ENCODE data around the gene SNCAIP. TPM values are rescaled to one million over a fixed set of nuclear protein-coding genes. Genes with fewer than 3 reads are reported as not detected.

Gene SNCAIP
- total RNA-seq, 1 donor from 2014 or later: 4.2 TPM

DNA sequence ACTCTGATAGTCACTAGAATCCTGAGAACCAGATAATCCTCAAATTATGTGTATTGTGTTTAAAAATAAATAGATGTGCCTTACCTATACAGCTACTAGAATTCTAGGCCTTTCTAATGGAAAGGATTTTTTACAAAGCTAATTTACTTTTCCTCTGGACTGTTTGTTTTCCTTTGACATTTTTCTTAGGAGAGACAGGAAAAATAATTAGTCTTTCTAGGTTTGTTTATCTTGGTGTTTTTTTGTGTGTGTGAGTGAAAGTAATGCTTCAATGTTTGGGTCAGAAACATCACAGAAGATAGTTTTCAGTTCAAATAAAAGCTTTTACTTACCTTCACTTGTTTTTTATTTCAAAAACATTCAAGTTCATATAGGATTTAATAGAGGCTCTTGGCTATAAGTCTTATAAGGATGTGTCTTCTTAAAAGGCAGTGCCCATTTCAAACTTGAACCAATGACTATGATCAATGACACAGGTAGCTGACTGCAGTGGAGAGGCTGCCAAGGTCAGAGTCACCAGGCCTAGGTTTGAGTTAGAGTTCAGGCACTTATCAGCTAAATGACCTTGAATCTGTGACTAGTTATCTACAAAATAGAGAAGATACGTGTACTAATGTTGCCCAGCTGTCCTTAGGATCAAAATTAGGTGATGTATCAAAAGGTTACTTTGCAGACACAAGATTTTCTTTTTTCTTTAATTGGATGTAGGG lies 92.8 kb downstream of the SNCAIP start:
- no peak overlapping the region for H3K4me3 Mint-ChIP-seq (ENCODE audit: unreplicated experiment)
- peaks cover 5% of the 10 kb centered on the region for H3K4me1 Mint-ChIP-seq (ENCODE audit: unreplicated experiment)
- DNase-seq (ENCODE audit: extremely low spot score, unreplicated experiment): no peak
- no peaks in the 10 kb centered on the region for H3K9me3 Mint-ChIP-seq (ENCODE audit: unreplicated experiment)
- H3K27me3 Mint-ChIP-seq (ENCODE audit: unreplicated experiment): no peaks in the 10 kb centered on the region
- peaks cover 2% of the 10 kb centered on the region for H3K36me3 Mint-ChIP-seq (ENCODE audit: unreplicated experiment)
- TF ChIP-seq, protein P1, sequence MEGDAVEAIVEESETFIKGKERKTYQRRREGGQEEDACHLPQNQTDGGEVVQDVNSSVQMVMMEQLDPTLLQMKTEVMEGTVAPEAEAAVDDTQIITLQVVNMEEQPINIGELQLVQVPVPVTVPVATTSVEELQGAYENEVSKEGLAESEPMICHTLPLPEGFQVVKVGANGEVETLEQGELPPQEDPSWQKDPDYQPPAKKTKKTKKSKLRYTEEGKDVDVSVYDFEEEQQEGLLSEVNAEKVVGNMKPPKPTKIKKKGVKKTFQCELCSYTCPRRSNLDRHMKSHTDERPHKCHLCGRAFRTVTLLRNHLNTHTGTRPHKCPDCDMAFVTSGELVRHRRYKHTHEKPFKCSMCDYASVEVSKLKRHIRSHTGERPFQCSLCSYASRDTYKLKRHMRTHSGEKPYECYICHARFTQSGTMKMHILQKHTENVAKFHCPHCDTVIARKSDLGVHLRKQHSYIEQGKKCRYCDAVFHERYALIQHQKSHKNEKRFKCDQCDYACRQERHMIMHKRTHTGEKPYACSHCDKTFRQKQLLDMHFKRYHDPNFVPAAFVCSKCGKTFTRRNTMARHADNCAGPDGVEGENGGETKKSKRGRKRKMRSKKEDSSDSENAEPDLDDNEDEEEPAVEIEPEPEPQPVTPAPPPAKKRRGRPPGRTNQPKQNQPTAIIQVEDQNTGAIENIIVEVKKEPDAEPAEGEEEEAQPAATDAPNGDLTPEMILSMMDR (IDR thresholded peaks at IDR 0.05): no peak
- no peak overlapping the region for H3K27ac Mint-ChIP-seq (ENCODE audit: unreplicated experiment)

DNA sequence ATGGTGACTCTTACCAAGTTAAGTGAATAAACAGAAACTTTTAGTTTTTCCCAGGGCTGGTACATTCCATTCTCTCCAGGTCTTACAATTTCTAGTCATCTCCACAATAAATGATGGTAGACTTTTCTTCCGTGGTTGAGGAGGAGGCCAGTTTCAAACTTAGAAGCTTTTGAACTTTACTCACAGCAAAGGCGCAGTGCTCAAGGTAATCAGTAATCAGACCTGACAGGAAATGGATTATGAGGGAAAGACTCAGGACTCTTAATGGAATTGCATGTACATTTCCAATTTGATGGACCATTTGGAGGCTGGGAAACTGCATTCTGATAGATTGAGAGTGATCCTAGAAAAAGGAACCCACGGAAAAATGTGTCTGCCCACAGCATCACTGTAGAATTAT lies 93.7 kb downstream of the SNCAIP start:
- no peak overlapping the region for H3K27ac Mint-ChIP-seq (ENCODE audit: unreplicated experiment)
- TF ChIP-seq, protein P1 (IDR thresholded peaks at IDR 0.05): no peak
- peaks cover 5% of the 10 kb centered on the region for H3K4me1 Mint-ChIP-seq (ENCODE audit: unreplicated experiment)
- H3K27me3 Mint-ChIP-seq (ENCODE audit: unreplicated experiment): peaks cover 2% of the 10 kb centered on the region
- H3K36me3 Mint-ChIP-seq (ENCODE audit: unreplicated experiment): peaks cover 2% of the 10 kb centered on the region
- no peaks in the 10 kb centered on the region for H3K9me3 Mint-ChIP-seq (ENCODE audit: unreplicated experiment)
- H3K4me3 Mint-ChIP-seq (ENCODE audit: unreplicated experiment): no peak overlapping the region
- no peak for DNase-seq (ENCODE audit: extremely low spot score, unreplicated experiment)

DNA sequence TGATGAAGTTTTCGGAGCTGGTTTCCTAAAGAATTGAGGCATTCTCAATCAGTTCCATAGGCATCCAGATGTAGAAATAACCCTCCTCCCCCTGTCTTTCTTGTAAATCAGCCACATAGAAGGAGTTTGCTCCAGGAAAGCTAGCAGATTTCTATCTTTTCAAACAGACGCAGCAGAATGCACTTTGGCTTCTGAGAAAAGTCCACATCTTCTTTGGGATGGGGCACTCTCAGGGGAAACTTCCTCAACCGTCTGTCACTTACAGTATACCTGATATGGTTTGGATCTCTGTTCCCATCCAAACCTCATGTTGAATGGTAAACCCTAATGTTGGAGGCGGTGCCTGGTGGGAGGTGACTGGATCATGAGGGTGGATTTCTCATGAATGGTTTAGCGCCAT lies 94.1 kb downstream of the SNCAIP start:
- no peak overlapping the region for H3K4me3 Mint-ChIP-seq (ENCODE audit: unreplicated experiment)
- peaks cover 2% of the 10 kb centered on the region for H3K36me3 Mint-ChIP-seq (ENCODE audit: unreplicated experiment)
- H3K27ac Mint-ChIP-seq (ENCODE audit: unreplicated experiment): no peak overlapping the region
- DNase-seq (ENCODE audit: extremely low spot score, unreplicated experiment): no peak
- peaks cover 5% of the 10 kb centered on the region for H3K4me1 Mint-ChIP-seq (ENCODE audit: unreplicated experiment)
- peaks cover 2% of the 10 kb centered on the region for H3K27me3 Mint-ChIP-seq (ENCODE audit: unreplicated experiment)
- no peaks in the 10 kb centered on the region for H3K9me3 Mint-ChIP-seq (ENCODE audit: unreplicated experiment)
- TF ChIP-seq, protein P1 (IDR thresholded peaks at IDR 0.05): no peak

DNA sequence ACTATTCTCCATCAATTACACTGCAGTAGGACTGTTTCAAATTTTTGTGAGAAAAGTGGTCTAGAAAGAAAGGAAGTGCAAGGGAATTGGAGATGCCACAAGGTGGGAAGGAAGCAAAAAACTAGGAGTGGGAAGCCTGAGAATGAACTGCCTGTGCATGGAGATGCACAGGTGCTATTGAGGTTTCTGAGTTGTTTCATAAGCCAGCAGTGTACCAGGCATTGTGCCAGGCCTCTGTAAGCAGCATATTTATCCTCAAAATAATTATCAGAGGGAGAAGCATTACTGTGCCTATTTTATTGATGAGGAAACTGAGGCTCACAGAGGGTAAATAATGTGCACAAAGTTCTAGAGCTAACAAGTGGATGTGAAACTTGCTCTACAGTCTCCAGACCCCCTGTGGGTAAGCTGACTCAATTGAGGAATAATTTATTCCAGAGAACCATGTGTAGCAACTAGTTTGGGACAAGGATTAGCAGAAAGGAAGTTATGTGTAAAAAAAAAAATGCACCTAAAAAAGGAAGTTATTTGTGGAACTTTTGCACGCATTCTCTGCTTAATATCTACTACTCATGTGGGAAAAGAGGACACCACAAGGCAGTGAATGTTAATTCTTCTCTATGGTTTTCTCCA lies 96.7 kb downstream of the SNCAIP start:
- Mint-ChIP-seq H3K4me1 (ENCODE audit: unreplicated experiment) (peaks cover 5% of the 10 kb centered on the region), H3K4me3 (ENCODE audit: unreplicated experiment) (no peak overlapping the region), H3K27ac (ENCODE audit: unreplicated experiment) (no peak overlapping the region), H3K36me3 (ENCODE audit: unreplicated experiment) (peaks cover 4% of the 10 kb centered on the region), H3K27me3 (ENCODE audit: unreplicated experiment) (peaks cover 4% of the 10 kb centered on the region), H3K9me3 (ENCODE audit: unreplicated experiment) (no peaks in the 10 kb centered on the region)
- no peak for DNase-seq (ENCODE audit: extremely low spot score, unreplicated experiment)
- TF ChIP-seq, protein P1 (IDR thresholded peaks at IDR 0.05): no peak

DNA sequence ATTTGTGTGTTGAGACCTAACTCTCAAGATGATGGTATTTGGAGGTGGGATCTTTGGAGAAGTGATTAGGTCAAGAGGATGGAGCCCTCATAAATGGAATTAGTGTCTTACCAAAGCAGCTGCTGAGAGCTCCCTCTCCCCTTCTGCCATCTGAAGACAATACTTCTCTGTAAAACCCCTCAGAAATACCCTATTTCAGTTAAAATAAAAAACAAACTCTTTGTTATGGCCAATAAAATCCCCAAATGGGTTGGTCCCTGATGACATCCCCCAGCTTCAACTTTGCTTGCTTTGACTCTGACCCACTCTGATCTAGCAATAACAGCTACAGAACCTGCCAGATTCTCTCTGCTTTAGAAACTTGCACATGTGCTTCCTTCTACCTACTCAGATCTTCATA lies 100.9 kb downstream of the SNCAIP start:
- H3K4me3 Mint-ChIP-seq (ENCODE audit: unreplicated experiment): no peak overlapping the region
- H3K4me1 Mint-ChIP-seq (ENCODE audit: unreplicated experiment): peaks cover 6% of the 10 kb centered on the region
- H3K27me3 Mint-ChIP-seq (ENCODE audit: unreplicated experiment): peaks cover 16% of the 10 kb centered on the region
- no peaks in the 10 kb centered on the region for H3K9me3 Mint-ChIP-seq (ENCODE audit: unreplicated experiment)
- TF ChIP-seq, protein P1 (IDR thresholded peaks at IDR 0.05): no peak
- no peak for DNase-seq (ENCODE audit: extremely low spot score, unreplicated experiment)
- H3K36me3 Mint-ChIP-seq (ENCODE audit: unreplicated experiment): peaks cover 2% of the 10 kb centered on the region
- no peak overlapping the region for H3K27ac Mint-ChIP-seq (ENCODE audit: unreplicated experiment)
